Measurements from ENCODE around the gene LAMC1. TPM values are rescaled to one million over a fixed set of nuclear protein-coding genes. Genes with fewer than 3 reads are reported as not detected.

Gene LAMC1
- total RNA-seq, 2 experiments from 2014 or later: not detected

GRCh38 chr1:183077097-183077496 lies 53.9 kb downstream of the LAMC1 start:
- no peaks in the 10 kb centered on the region for H3K9me3 Mint-ChIP-seq

GRCh38 chr1:183079712-183080388 lies 56.6 kb downstream of the LAMC1 start:
- intact Hi-C loops (cut with DNase I, micrococcal nuclease): no loop called here
- Histone ChIP-seq H3K27me3 (ENCODE audit: control insufficient read depth in 1 of 2, insufficient read depth in 2 of 2, low read length in 2 of 2) (no peaks in the 10 kb centered on the region), H3K27ac (ENCODE audit: low read depth in 1 of 2, low read length in 2 of 2) (no peak overlapping the region), H3K36me3 (ENCODE audit: insufficient read depth, low read length) (no peaks in the 10 kb centered on the region), H3K4me1 (ENCODE audit: insufficient read depth, low read length) (no peaks in the 10 kb centered on the region), H3K9me3 (ENCODE audit: control insufficient read depth in 1 of 2, insufficient read depth in 1 of 2, low read length in 2 of 2) (no peaks in the 10 kb centered on the region), H3K4me3 (ENCODE audit: low read length) (no peak overlapping the region)
- Mint-ChIP-seq H3K4me1 (ENCODE audit: low read depth) (no peaks in the 10 kb centered on the region), H3K27ac (no peak overlapping the region), H3K4me3 (no peak overlapping the region), H3K36me3 (ENCODE audit: low read depth) (no peaks in the 10 kb centered on the region), H3K9me3 (no peaks in the 10 kb centered on the region), H3K27me3 (peaks cover 14% of the 10 kb centered on the region)
- DNase-seq: no peak
- ChIA-PET POLR2A (no interaction called here), CTCF (no interaction called here)
- no peak for ATAC-seq (ENCODE audit: poor library complexity)
- no peak for TF ChIP-seq CTCF (IDR thresholded peaks at IDR 0.05)

More at GRCh38 chr1:183077097-183077496, 53.9 kb downstream of the LAMC1 start:
- H3K4me3 Mint-ChIP-seq: no peak overlapping the region
- TF ChIP-seq CTCF (IDR thresholded peaks at IDR 0.05): no peak
- no peaks in the 10 kb centered on the region for H3K9me3 ChIP-seq (ENCODE audit: control insufficient read depth in 1 of 2, insufficient read depth in 1 of 2, low read length in 2 of 2)
- no peaks in the 10 kb centered on the region for H3K27me3 ChIP-seq (ENCODE audit: control insufficient read depth in 1 of 2, insufficient read depth in 2 of 2, low read length in 2 of 2)
- no peak overlapping the region for H3K27ac ChIP-seq (ENCODE audit: low read depth in 1 of 2, low read length in 2 of 2)
- no peak for DNase-seq
- ChIA-PET CTCF (no interaction called here), POLR2A (no interaction called here)
- peaks cover 9% of the 10 kb centered on the region for H3K27me3 Mint-ChIP-seq
- H3K4me1 Mint-ChIP-seq (ENCODE audit: low read depth): no peaks in the 10 kb centered on the region
- H3K36me3 Mint-ChIP-seq (ENCODE audit: low read depth): no peaks in the 10 kb centered on the region
- no peaks in the 10 kb centered on the region for H3K36me3 ChIP-seq (ENCODE audit: insufficient read depth, low read length)
- intact Hi-C loops (cut with DNase I, micrococcal nuclease): no loop called here
- H3K4me1 ChIP-seq (ENCODE audit: insufficient read depth, low read length): no peaks in the 10 kb centered on the region
- no peak overlapping the region for H3K4me3 ChIP-seq (ENCODE audit: low read length)
- H3K27ac Mint-ChIP-seq: no peak overlapping the region
- no peak for ATAC-seq (ENCODE audit: poor library complexity)

GRCh38 chr1:183080406-183080805 lies 57.2 kb downstream of the LAMC1 start:
- Mint-ChIP-seq H3K36me3 (ENCODE audit: low read depth) (no peaks in the 10 kb centered on the region), H3K9me3 (no peaks in the 10 kb centered on the region), H3K27ac (no peak overlapping the region), H3K4me3 (no peak overlapping the region), H3K4me1 (ENCODE audit: low read depth) (no peaks in the 10 kb centered on the region), H3K27me3 (peaks cover 14% of the 10 kb centered on the region)
- no peak for TF ChIP-seq CTCF (IDR thresholded peaks at IDR 0.05)
- peaks cover 0 to 2% of the 10 kb centered on the region in 2 experiments for H3K27me3 ChIP-seq (ENCODE audit: control insufficient read depth in 1 of 2, insufficient read depth in 2 of 2, low read length in 2 of 2)
- DNase-seq (no peak), ATAC-seq (ENCODE audit: poor library complexity) (no peak)
- H3K27ac ChIP-seq (ENCODE audit: low read depth in 1 of 2, low read length in 2 of 2): no peak overlapping the region
- CTCF ChIA-PET: no interaction called here
- H3K9me3 ChIP-seq (ENCODE audit: control insufficient read depth in 1 of 2, insufficient read depth in 1 of 2, low read length in 2 of 2): no peaks in the 10 kb centered on the region
- POLR2A ChIA-PET: no interaction called here
- H3K36me3 ChIP-seq (ENCODE audit: insufficient read depth, low read length): no peaks in the 10 kb centered on the region
- no peaks in the 10 kb centered on the region for H3K4me1 ChIP-seq (ENCODE audit: insufficient read depth, low read length)
- no peak overlapping the region for H3K4me3 ChIP-seq (ENCODE audit: low read length)
- intact Hi-C loops (cut with DNase I, micrococcal nuclease): no loop called here

Data from CD4-positive, alpha-beta T cell (primary cell).